ENCODE results near the gene AKAP13.

Gene AKAP13

DNA sequence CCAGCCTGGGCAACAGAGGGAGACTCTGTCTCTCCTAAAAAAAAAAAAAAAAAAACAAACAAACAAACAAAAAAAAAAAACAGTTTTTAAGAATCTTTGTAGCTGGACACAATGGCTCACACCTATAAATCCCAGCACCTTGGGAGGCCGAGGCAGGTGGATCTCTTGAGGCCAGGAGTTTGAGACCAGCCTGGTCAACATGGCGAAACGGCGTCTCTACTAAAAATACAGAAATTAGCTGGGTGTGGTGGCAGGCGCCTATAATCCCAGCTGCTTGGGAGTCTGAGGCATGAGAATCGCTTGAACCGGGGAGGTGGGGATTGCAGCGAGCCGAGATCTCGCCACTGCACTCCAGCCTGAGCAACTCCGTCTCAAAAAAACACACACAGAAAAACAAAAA, 361.3 kb downstream of the AKAP13 start:
- no peak overlapping the region for H3K4me3 ChIP-seq (ENCODE audit: low read depth, low read length)
- no peak for TF ChIP-seq CTCF (IDR thresholded peaks at IDR 0.05; ENCODE audit: low read depth, low read length)
- in situ Hi-C loops (cut with HindIII; ENCODE audit: low sequenced_read_pairs) = no loop called here
- DNase-seq (ENCODE audit: low read depth, low spot score) = no peak

- DNase-seq (ENCODE audit: low read depth, low spot score) = peak; percentile 75
- TF ChIP-seq CTCF (IDR thresholded peaks at IDR 0.05; ENCODE audit: low read depth, low read length) = no peak
- in situ Hi-C loops (cut with HindIII; ENCODE audit: low sequenced_read_pairs) = no loop called here
- no peak overlapping the region for H3K4me3 ChIP-seq (ENCODE audit: low read depth, low read length)
Measured at GRCh38 chr15:85742186-85742821, 361.9 kb downstream of the AKAP13 start.

DNA sequence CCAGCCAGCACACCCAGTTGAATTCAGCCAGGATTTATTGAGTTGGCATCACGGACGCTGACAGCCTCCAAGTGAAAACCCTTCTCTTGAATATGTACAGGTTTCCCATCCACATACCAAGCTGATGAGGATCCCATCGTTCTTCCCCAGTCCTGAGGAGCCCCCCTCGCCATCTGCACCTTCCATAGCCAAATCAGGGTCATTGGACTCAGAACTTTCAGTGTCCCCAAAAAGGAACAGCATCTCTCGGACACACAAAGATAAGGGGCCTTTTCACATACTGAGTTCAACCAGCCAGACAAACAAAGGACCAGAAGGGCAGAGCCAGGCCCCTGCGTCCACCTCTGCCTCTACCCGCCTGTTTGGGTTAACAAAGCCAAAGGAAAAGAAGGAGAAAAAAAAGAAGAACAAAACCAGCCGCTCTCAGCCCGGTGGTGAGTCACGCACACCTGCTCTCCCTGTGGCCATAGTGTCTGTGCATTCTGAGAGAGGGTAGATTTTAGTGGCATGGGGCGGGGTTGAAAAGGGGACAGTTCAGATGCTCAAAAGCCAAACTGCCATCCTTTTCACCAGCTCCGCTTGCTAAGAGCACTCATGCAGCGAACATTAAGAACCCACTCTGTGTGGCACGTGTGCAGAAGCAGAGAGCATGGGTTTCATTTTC, 363.1 kb downstream of the AKAP13 start:
- H3K4me3 ChIP-seq (ENCODE audit: low read depth, low read length) = no peak overlapping the region
- no peak for DNase-seq (ENCODE audit: low read depth, low spot score)
- in situ Hi-C loops (cut with HindIII; ENCODE audit: low sequenced_read_pairs) = no loop called here
- no peak for TF ChIP-seq CTCF (IDR thresholded peaks at IDR 0.05; ENCODE audit: low read depth, low read length)

GRCh38 chr15:85744579-85744978, 364.2 kb downstream of the AKAP13 start:
- no peak overlapping the region for H3K4me3 ChIP-seq (ENCODE audit: low read depth, low read length)
- no peak for TF ChIP-seq CTCF (IDR thresholded peaks at IDR 0.05; ENCODE audit: low read depth, low read length)
- in situ Hi-C loops (cut with HindIII; ENCODE audit: low sequenced_read_pairs) = no loop called here
- DNase-seq (ENCODE audit: low read depth, low spot score) = no peak

GRCh38 chr15:85745023-85745422, 364.6 kb downstream of the AKAP13 start:
- DNase-seq (ENCODE audit: low read depth, low spot score) = no peak
- TF ChIP-seq CTCF (IDR thresholded peaks at IDR 0.05; ENCODE audit: low read depth, low read length) = no peak
- H3K4me3 ChIP-seq (ENCODE audit: low read depth, low read length) = no peak overlapping the region
- in situ Hi-C loops (cut with HindIII; ENCODE audit: low sequenced_read_pairs) = no loop called here

DNA sequence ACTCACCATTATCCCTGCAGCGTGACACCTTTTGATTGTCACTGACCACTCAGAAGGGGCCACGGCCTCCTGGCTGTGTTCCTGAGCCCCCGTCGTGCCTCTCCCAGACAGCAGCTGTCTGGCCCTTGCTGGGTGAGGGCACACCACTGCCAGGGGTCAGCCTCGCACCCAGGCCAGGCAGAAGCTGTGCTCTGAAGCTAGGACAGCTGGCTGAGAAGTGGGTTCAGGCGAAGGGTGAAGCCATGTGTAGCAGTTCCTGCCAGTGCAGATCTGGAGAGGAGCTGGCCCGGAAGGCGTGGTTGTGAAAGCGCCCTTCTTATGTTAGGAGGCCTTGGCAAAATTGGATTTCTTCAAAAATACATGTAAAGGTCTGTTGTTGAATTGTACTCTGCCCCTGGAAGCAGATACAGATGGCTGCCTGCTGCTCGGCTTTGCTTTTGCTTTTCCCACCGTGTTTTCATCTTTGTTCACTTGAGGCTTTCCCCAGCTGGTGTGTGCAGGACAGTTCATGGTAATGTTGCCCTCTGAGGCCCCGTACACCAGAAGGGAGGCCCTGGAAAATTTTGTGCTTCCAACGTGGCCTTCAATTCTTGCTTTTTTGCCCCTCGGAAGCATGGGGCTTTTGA, 365.2 kb downstream of the AKAP13 start:
- DNase-seq (ENCODE audit: low read depth, low spot score) = no peak
- in situ Hi-C loops (cut with HindIII; ENCODE audit: low sequenced_read_pairs) = no loop called here
- no peak for TF ChIP-seq CTCF (IDR thresholded peaks at IDR 0.05; ENCODE audit: low read depth, low read length)
- H3K4me3 ChIP-seq (ENCODE audit: low read depth, low read length) = no peak overlapping the region
